Kasumi-1 (cell line): ENCODE measurements around the gene RAB11FIP4.
A peak's percentile ranks its signal among the peaks of the same experiment; 100 is the strongest.

ENCODE experiments used
- DNase-seq, 2 experiments: peaks; one replicate each; lab custom pipeline; 2025; lab: John Stamatoyannopoulos, UW

Gene RAB11FIP4

DNA sequence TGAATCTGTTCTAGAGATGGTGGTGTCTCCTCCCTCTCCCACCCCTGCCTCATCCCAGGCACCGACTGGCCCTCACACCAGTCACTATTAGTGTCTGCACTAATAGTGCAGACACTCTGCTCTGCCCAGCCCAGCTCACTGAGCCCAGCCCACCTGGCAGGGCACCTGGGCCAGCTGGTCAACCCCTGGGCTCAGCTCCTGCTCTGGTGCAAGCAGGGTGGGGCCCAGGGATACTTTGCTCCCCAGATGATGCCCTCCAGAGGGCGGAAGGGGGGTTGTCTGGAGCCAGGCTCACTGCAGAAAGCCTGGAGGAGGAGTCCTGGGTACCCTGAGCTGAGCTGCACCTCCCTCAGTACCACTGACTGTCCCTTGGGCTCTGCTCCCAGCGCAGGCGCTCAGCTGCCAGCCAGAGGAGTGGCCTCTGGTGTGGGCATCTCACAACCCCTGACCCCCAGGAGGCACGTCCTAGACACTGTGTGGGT, 14.5 kb downstream of the RAB11FIP4 start:
- no peak for DNase-seq

DNA sequence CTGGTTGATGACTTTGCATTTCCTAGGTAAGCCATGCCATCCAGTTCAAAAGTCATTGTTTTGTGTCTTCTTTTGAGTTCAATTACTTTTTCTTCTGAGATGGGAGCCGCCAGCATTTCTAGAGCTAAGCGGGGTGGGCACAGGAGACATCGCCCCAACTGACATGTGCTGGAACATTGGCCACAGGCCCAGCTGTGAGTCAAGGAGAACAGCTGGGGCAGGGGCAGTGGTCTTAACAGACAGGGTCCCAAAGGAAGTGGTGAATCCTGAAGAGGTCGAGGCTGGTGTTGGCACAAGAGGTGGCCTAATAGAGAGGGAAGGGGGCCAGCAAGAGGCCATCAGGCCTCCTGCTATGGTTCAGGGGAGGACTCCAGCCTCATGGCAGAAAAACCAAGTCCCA, 17.1 kb downstream of the RAB11FIP4 start:
- no peak for DNase-seq

DNA sequence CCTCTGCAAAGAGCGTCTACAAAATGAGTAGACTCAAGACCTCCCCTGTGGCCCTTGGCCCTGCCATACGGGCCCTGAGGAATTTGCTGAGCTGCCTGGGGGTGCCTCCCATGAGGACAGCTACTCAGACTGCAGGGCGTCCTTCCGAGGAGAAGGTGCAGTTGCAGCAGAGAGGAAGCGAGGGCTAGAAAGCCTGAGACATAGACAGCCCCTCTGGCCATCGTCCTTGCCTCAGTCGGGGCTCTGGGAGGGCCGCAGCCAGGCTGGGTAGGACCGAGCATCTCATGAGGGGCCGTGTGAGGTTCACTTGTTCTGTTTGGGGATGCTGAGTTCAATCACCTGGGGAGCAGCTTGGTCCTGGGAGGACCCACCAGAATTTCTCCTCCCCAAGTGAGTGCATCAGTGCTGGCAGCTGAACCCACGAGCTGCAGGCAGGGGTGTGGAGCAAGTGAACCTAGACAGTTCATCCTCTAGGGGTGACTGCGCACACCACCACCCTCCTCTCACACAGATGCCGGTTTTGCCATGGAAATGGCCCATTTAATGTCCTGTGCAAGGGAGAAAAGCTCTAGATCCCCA, 20.3 kb downstream of the RAB11FIP4 start:
- DNase-seq, result no peak

DNA sequence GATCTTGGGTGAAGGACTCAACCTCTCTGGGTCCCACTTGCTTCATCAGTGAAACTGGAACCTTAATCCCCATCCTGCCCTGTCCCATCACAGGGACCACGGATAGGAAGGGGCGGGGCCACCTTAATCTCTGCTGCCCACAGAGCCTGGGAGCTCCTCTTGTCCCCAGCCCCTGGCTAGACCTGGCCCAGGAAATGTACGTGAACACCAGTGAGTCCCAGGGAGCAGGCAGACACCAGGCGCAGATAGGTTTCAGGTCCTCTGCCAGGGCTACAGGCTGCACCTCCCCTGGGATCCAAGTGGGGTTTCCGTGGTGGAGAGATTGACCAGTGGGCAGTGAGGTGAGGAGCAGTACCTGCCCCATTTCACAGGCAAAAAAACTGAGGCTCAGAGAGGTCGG, 21.0 kb downstream of the RAB11FIP4 start:
- DNase-seq, result no peak

DNA sequence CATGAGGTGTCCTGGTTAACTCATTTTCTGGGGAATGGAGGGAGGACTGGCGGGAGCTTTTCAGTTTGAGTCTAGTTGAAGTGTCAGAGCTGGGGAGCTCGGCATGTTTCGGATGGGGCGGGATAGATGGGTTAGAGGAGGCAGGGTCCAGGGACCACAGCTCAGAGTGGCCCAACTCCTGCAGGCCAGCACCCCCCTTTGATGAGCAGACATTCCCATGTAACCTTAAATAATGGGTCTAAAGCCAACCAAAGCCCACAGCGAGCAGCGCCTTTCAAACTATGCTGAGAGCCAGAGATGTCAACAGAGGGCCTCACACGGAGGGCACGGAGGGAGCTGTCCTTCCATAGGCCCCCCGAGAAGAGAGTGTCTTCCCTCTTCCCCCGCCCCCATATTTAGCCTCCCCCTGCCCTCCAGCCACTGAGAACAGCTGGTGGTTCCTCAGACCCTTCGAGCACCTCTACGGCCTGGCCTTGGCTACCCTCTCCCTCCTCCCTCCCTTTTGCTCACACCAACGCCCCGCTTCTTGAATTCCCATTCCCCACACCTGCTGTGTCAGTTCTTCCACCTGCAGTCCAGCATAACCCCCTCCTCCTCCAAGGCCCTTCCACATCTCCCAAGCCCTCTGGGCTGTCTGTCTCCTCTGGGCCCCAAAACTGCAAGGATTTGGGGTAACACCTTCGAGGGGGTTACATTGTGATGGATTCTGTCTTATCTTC, 21.8 kb downstream of the RAB11FIP4 start:
- DNase-seq, result no peak

DNA sequence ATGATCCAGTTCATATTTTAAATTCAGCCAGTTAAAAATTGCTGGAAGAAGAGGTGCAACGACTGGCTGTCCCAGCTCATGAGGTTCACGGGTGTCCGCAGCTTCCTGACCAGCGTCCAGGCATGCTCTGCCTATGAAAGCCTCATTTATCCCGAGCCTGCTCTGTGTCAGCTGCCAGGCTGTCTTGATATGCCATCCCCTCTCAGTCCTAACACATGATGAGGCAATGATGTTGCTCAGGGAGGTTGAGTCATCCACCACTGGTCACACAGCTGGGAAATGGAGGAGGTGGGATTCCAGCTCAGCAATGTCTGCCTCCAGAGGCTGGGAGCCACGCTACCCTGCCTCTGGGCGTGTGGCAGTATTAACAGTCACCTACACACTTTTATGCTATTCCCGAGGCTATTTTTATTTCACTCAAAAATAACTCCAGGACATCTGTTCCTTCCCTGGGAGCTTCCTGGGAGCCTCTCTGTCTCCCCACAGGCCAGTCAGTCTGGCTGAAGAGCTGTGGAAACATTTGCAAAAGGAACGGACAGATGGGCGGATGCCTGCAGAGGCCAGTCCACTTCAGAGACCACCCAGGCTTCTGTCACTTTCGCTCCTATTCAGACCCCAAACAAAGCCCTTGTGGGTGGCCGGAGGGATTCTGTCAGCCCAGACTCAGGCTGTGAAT, 22.5 kb downstream of the RAB11FIP4 start:
- no peak for DNase-seq

DNA sequence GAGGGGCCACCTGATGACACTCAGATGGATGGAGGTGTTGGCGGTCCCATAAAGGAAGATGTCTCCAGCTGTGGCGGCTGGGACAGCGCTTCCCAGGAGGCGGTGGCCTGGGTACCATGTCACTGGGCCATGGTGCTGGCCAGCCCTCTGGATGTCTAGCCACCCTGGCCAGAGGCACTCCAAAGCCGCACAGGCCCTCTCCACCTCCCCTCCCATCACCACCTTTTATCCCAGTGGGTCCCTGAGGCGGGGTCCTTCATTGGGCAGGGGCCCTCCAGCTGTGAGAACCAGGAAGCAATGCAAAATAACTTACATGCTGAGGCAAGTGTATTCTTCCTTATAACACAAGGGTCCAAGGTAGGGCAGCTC, 23.1 kb downstream of the RAB11FIP4 start:
- DNase-seq, result no peak

DNA sequence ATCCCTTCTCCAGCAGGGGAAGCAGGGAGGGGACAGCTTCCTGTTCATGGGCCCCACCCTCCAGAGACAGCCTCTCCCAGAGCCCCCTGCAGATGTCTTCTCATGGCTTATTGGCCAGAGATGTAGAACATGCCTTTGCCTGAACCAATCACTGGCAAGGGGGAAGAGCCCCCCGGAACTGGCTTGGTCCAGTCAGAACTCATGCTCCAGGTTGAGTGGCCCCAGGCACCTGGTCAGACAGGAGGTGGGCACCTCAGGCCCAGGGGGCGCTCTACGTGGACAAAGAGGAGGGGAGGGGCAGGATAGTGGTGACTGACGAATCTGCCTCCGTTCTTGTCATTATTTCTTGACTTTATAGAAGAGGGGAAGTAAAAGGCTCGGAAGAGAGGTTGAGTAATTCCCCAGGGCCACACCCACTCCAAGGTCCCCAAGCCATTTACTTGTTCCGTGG, 23.6 kb downstream of the RAB11FIP4 start:
- DNase-seq, result peak; percentile 70 to 75

DNA sequence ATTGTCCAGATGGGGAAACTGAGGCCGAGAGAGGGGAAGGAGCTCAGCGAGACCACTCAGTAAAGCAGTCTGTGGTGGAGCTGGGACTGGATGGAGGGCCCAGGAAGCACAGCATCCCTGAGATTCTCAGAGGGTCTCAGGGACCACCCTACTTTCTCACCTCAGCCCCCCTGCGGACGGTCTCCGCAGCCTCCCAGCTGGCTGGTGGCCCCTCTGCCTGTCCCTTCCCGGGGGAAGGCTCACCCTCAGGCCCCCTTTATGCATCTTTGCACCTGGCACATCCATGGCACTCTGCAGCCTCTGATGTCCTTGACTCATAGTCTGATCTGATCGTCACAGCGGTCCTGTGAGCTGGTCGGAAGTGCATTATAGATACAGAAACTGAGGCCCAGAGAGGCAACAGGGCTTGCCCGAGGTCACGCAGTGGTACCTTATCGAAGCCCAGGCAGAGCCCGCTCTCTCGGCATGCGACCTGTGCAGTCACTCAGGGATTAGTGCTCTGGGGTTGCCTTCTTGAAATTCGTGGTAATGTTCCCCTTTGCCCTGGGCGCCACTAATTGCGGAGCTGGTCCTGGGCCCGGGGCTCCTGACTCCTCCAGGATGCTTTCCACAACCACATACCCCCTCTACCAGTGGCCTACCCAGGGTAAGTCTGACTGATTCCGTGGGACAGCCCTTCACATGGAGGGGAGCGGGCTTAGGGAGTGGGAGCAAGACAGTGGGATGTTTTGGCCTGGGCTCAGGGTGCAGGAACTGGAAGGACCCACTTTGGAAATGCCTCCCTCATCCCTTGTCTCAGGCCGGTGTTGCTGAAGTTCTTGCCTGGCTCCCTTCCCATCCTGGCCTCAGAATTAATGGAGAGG, 24.4 kb downstream of the RAB11FIP4 start:
- DNase-seq, result no peak

DNA sequence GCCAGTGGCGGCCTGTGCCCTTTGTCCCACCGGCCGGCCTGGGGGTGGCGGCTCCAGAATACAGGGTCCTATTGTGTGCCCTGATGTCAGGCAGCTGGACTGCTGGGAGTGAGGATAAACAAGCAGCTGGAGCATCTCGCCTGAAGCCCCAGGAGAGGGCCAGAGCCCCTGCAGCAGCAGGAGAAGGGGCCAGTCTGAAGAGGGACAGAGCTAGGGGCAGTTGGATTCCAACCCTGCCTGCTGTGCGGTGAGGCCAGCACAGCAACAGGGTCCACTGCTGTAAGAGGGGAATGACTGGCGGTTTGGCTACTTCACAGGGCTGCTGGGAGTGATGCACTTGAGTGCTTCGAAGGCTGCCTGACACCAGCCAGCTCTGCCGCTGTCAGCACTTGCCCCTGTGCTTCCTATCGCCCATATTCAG, 25.0 kb downstream of the RAB11FIP4 start:
- no peak for DNase-seq

DNA sequence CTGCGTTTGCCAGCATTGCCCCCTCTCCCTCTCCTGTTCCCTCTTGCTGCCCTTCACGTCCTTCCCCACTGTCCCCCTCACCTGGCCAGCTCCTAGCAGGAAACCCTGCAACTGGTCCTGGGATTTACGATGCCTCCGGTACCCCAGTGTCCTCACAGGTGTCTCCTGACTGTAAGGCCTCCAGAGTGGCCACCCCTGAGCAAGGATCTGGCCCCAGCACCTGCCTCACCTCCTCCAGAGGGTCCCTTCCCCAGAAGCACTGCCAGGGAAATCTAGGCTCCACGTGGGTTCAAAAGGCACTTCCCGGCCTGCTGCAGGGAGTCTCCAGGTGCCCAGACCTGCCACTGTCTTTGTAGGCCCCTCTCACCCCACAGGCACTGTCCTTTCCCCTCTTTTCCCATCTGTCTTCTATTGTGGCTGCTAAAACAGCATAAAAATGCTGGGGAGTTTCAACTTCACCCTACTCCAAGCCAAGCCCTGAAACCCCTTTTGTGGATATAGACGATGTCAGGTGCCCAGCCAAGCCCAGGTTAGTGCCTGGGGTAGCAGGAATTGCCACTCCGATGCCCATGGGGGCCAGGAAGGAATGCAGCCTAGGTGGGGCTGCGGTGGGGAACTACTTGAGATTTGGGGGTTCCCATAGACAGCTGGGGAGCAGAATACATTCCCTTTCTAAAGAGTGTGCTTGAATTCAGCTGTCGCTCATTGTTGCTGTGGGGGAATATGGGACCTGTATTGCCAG, 25.7 kb downstream of the RAB11FIP4 start:
- no peak for DNase-seq

DNA sequence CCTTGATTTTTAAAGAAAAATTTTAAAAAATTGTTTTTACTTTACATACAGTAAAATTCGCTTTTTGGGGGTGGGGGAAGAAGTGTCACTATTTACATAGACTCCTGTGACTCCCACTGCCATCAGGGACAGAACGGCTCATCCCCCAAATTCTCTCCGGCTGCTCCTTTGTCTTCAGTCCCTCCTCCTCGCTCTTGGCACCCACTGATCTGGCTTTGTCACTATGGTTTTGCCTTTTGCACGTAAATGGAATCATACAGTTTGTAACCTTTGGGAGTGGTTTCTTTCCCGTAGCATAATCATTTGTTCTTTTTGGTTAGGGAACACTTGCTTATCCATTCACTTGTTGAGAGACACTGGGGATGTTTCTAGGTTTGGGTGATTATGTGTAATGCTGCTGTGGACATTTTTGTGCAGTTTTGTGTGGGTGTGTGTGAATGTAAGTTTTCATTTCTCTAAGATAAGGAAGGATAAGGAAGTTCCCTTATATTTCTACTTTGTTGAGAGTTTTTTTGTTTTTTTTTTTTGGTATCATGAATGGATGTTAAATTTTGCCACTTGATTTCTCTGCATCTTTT, 27.4 kb downstream of the RAB11FIP4 start:
- DNase-seq, result no peak

DNA sequence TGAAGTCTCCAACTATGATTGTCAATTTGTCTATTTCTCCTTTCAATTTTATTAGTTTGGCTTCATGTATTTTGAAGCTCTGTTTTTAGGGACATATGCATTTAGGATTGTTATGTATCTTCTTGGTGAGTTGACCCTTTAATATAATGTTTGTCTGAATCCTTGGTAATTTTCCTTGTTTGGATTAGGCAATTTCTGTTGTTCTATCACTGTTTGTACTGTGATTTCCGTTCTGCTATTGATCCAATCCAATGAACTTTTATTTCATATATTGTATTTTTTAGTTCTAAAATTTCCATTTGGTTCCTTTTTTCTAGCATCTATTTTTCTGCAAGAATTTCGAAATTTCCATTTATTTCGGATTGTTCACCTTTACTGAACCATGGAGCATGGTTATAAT, 31.0 kb downstream of the RAB11FIP4 start:
- DNase-seq, result no peak

DNA sequence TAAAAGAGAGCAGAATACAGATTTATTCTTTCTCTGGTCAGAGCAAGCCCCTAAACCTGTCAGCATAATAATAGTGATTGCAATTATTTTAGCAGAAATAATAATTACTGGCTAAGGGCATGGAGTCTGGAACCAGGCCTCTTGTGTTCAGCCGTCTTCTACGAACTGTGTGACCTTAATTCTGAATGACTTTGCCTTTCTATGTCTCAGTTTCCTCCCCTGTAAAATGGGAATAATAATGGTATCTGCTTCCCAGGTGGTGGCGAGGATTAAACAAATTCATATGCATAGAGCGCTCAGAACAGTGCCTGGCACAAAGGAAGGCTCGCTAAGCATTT, 33.4 kb downstream of the RAB11FIP4 start:
- DNase-seq, result no peak

DNA sequence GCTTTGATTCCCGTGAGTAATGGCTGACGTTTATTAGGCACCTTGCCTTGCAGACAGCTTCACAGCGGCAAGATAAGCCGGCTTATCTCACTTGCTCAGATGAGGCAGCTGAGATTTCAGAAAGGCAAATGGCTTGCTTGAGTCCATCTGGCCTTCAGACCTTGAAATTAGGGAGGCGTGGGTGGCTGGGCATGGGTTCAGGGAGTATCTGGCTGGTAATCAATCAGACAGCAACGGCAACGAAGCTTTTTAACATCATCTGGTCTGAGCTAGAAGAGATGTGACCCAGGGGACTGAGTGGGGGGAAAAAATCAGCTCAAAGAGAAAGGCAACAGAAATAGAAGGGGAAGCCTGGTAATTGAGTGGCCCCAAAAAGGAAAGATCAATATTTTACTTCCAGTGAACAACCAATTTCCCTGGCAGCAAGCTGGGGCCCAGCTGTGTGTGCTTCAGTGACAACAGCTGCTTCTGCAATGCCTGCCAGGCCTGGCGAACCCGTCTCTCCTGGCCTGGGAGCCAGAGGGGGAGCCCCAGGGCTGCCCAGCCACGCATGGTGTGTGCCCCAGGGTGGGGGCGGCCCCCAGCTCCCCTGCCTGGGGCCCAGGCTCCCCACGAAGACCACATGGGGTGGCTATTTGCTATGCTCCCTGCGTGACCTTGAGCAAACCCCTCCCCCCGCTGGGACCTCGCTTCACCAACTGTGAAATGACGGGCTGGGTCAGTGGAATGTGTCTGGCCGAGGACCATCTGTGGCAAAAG, 34.0 kb downstream of the RAB11FIP4 start:
- no peak for DNase-seq

DNA sequence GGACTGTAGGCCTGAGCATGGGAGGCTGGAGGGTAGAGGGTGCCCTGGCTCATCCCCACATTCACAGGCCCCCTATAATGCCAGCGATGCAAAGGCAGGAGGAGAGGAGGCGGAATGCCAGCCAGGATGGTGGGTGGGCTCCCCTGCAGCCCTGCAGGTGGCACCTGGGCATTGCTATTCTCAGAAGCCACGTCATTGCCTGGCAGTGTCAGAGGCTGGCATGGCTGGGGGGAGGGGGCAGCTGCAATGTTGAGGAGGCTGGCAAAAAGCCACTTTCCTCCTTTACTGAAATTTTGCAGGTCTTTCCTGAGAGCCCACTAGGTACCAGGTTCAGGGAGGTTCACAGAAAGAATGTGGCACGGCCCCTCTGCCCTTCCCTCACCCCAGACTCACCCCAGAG, 36.2 kb downstream of the RAB11FIP4 start:
- DNase-seq, result no peak

DNA sequence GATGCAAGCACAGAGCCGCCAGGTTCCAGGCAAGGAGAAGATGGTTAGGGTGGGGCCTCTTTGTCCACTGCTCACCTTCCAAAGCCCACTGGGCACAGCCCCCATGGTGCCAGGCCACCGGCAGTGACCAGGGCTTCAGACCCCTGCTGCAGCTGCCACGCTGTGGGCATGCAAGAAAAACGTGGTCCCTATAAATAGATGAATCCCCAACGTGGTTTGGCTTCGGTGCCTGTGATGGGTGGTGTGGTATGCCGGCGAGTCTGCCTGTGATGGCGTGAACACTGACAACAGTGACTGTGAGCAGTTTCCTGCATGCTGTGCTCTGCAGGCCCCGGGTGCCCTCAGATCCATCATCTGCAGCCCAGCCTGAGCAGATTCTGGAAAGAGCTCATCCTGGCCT, 36.6 kb downstream of the RAB11FIP4 start:
- no peak for DNase-seq

DNA sequence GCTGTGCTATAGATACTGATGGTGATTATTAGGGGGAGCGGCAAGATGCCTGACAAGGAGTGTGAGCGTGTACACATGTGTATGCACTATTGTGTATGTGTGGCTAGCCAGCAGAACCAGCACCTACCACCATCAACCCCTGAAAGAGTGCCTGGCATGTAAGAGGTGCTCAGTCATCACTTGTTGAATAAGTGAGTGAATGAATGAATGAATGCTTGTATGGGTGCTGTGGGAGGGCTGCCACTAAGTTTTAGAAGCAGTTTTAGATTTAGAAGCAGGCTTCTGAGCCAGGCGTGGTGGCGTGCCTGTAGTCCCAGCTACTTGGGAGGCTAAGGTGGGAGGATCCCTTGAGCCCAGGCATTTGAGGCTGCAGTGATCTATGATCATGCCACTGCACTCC, 37.0 kb downstream of the RAB11FIP4 start:
- DNase-seq, result no peak

DNA sequence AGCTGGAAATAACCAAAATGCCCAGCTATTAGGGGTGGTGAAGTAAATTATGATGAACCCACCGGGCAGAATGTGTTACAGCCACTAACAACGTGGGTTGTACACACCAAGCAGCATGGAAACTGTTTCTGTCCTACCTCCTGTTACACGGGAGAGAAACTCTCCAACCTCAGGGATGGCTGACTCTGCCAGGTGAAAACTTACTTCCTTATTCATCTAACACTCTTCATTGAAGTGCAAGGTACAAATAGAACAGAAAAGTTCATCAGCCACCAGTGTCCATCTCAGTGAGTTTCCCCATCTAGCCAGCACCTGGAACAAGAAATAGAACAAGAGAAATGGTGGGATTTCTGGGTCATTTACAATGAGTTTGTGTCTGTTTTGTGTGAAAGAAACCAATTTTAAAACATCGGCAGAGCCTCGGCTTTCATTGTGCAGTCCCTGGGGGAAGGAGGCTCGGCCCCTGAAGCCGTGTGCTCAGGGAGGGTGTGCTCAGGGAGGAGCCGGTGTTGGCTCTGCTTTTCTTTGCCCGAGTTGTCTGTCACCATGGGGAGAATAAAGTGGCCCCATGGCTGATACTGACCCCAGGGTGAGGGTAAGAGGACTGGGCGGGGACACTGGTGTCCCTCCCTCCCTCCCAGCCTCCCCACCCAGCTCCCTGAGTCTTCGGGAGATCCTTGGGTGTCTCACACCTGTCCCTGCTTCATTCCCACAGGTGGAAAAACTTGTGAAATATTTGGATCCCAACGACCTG, 39.8 kb downstream of the RAB11FIP4 start:
- no peak for DNase-seq
